Measurements from ENCODE around the gene SLC66A2.

The SLC66A2 gene

DNA sequence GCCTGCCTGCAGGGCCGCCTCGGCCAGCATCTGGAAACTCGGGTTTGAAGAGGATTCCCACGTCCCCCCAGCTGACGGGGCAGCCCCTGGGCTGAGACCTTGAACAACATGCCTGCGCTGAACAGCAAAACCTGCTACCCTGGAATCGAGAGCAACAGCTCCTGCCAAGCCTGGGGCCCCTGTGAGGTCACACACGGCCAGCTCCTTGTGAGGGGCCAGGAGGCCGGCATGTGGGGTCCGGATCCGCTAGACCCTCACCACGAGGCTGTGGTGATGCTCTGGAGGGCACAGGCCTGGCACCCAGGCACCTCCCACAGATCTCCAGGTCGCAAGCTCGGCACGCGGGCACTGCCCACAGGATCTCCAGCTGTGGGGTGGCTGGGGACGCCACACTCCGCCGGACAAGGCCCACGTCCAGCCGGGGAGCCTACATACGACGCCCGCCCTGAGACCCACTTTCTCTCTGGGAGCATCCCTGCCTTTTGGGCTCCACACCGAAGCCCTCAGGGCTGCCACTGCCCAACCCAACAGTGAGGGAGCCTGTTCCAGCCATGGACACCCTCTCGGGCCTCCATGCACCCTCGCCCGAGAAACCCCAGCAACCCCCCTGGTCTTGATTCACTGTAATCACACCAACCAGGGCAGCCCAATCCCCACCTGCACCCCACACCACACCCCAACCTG is 34.1 kb downstream of the SLC66A2 start:
- no peak for DNase-seq

DNA sequence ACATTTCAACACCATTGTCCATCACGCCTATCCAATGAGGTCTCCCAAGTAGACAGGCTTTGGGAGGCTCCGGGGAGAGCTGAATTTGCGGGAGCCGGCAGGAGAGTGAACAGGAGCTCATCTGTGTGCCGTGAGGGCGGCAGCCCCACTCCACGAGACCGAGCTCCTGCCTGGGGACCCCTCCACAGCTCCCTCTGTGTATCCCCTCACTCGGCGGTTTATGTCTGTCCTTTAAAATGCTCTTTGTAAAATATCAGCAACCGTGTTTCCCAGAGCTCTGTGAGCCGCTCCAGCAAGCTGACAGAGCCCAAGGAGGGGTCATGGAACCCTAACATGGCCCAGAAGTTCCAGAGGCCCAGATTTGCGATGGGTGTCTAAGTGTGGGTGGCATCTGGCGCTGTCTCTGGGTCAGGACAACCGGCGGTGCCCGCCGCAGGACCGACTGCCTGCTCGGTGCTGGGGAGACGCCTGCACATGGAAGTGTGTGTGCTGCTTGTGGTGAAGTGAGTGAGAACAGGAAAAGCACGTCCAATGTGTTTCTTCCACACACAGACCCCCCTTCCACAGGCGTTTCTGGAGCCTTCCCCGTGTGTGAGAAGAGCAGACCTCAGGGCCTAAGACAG is 34.8 kb downstream of the SLC66A2 start:
- no peak for DNase-seq

DNA sequence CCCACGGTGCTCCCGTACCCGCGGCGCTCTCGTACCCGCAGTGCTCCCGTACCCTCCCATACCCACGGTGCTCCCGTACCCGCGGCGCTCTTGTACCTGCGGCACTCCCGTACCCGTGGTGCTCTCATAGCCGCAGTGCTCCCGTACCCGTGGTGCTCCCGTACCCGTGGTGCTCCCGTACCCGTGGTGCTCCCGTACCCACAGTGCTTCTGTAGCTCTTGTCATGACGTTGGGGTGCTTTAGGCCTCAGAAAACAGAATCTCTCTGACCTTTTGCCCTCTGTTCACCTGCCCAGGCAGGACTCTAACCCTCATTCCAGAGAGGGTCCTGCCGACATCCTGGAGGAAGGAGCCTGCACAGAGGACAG is 35.3 kb downstream of the SLC66A2 start:
- DNase-seq, result no peak

DNA sequence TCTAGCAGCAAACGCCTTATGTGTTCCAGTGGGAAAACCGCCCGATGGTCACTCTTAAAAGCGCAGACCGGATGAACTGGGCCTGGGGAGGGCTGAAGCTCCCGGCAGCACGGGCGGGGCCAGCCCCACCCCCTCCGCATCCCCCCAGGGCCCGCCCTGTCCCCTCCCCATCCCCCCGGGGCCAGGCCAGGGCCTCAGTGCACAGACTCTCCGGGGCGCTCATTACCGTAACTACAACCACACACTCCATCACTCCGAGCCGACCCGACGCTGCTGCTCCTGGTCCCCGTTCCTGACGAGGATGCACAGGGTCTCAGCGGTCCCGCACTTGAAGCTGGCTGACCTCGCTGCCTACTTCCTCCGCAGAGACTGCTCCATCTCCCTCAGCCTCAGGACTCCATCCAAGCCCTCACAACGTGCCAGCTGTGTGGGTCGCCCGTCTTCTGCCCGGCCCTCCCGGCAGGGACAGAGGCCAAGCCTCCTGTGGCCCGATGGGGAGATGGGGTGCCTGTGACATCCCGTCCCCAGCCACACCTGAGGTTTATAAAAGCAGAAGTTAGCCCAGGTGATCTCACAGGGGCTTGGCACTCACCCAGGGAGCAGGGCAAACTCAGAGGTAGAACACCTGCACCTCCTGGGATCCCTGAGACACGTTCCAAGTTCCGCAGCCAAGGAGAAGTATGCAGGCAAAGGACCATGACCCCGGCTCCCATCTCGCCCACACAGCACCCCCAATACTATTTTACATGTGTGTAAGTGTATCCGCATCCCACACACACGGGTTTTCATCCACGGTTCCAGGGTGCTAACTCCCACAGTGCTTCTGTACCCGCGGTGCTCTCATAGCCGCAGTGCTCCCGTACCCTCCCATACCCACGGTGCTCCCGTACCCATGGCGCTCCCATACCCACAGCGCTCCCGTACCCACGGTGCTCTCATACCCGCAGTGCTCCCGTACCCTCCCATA is 36.0 kb downstream of the SLC66A2 start:
- no peak for DNase-seq

DNA sequence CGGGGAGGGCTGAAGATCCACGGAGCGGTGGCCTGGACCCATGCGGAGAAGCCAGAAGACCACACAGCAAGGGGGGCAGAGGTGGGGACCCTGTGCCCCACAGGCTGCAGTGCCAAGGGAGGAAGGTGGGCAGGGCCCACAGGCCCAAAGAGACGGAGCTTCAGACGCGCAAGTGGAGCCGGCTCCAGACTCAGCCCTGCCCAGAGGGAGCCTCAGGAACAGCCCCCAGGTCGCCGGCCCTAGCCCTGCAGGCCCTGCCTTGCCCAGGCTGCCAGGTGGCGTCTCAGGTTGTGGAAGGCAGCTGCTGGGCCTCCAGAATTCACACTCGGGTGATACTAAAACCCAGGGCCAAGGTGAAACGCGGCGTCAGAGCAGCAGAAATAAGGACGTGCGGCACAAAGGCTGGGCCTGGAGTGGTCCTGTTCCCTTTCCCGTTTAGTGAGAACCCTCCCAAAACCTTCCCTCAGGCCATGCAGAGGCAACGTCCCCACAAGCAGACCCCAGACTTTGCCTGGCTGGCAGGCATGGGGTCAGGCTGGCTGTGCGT is 36.8 kb downstream of the SLC66A2 start:
- no peak for DNase-seq

DNA sequence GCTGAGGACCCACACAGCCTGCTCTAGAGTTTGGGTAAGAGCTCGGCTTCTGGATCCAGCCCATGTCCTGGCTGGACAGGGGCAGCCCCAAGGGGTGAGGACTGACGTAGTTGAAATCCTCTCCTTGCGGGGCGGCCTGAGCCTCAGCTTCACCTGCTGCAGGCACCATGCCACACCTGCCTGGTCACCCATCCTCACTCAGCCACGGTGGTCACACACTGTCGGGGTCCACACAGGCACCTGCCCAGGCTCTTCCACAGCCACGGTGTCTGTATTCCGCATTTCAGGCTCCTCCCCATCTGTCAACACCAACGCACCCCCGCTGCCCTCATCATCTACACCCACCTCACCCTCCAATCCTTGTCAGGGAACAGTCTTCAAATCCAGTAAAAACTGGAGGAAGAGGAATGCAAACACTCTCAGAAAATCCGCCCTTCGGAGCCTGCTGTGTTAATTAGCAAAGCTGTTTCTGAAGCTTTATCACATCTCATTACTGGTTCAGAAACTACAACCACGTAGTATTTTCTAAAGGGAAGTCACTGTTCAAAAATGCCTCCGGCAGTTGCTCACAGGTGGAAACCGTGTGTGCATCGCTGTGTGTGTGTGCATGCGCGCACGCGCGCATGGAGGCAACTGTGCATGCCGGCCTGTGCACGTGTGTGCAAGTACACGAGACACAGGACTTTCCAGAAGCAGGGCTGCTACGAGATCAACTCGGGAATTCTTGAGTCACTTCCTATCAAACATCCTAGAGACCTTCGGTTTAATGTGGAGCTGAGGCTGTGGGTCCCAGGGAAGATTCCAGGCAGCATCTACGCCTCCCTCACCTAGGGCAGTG is 38.2 kb downstream of the SLC66A2 start:
- DNase-seq, result no peak

DNA sequence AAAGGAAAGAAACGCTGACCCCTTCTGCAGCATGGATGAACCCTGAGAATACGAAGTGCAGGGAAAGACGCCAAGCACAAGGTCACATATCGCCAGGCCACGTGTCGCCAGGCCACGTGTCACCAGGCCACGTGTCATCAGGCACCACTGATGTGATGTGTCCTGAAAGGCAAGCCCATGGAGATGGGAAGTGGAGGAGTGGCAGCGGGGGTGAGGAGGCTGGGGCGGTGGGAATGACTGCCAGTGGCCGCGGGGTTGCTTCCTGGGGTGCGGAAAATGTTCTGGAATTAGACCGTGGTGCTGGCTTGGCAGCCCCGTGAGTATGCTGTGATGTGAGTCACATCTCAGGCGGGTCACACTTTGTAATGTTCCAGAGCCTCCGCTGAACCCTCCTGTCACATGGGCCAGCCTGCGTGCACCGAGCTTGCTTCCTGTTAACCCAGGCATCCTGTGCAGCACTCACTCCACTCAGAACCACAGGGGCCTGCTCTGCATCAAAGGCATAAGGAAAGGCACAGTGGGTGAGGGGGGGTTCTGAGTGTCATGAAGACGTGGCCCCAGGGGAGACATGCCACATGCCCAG is 39.0 kb downstream of the SLC66A2 start:
- no peak for DNase-seq

DNA sequence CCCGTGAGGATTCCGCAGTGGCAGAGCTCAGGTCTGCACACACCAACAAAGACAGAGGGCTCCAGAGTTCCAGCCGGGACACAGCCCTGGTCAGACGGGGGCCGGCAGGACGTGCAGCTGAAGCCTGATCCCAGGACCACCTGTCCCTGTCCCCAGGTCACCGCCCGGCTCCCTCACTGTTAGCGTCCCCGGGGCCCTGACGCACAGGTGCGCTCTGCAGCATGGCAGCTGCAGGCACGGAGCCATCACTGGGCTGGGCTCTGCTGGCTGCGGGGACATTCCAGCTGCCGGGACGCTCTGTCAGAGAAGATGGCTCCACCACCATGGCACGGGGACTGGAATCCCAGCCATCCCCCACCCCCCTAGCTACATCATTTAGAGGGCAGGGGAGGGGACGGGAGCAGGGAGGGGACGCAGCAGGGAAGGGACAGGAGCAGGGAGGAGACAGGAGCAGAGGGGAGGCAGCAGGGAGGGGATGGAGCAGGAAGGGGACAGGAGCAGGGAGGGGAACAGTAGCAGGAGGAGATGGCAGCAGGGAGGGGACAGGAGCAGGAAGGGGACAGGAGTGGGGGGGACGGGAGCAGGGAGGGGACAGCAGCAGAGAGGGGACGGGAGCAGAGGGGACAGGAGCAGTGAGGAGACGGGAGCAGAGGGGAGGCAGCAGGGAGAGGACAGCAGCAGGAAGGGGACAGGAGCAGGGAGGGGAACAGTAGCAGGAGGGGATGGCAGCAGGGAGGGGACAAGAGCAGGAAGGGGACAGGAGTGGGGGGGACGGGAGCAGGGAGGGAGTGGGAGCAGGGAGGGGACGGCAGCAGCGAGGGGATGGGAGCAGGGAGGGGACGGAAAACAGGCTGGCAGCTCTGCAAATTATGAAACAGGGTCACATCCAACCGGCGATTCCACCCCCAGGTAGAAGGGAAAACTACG is 39.8 kb downstream of the SLC66A2 start:
- no peak for DNase-seq

DNA sequence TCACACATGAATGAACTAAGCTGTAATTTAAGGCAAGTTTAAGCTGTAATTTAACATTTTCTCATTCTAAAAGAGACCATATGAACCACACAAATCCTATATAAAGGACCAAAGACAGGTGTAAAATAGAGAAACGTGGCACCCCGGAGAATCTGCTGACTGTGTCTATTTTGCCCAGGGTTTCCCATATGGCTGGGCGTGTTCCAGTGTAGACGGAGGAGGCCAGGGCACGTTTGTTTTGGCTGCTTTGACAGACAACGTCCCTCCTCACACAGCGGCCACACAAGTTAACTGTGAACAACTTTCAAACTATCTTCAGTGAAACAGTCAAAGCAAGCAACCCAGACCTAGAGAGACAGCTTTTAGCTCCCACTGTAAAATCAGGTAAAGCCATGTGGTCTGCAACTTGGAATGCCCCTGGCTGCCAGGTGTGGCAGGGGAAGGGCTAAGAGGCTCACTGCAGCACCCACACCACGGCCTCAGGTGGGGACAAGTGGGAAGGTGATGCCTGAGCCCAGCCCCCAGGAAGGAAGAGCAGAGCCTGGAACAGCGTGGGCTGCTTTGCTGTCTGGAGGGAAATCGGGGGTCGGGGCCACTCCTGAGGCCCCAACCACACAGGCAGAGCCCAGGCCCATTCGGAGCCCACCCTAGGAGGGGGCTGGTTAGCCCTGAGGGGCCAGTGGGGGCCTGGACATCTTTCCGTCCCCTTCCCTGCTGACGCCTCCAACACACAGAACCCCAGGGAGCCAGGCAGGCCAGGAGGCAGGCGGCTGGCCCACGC is 40.7 kb downstream of the SLC66A2 start:
- no peak for DNase-seq

DNA sequence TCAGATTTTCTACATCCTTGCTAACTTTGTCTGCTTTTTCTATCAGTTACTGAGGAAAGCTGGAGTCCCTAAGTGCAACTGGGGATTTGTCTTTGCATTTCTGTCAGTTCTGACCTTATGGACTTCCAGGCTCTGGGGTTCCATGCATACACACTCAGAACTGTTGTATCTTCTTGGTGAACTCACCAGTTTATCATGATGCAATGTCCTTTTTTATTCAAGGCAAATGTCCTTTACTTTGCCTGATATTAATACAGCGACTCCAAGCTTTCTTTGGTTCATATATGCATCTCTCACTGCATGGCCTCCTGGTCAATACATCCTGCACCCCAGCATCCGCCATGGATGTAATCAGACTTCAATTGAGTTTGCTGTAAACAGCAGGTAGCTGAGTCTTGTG is 44.7 kb downstream of the SLC66A2 start:
- no peak for DNase-seq

DNA sequence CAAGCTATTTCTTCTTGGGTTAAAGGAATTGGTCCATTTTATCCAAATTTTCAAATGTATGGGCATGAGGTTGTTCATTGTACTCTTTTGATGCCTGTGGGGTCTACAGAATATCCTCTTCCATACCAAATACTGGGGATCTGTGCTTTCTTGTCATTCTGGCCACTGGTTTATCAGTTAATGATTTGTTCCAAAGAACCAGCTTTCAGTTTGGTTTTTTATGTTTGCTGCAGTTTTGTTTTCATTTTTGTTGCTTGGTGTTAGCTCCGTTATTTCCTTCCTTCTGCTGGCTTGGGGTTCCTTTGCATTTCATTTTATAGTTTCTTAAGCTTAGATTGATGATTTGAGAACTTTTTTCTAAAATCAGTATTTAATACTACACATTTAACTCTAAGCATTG is 45.5 kb downstream of the SLC66A2 start:
- DNase-seq, result no peak

DNA sequence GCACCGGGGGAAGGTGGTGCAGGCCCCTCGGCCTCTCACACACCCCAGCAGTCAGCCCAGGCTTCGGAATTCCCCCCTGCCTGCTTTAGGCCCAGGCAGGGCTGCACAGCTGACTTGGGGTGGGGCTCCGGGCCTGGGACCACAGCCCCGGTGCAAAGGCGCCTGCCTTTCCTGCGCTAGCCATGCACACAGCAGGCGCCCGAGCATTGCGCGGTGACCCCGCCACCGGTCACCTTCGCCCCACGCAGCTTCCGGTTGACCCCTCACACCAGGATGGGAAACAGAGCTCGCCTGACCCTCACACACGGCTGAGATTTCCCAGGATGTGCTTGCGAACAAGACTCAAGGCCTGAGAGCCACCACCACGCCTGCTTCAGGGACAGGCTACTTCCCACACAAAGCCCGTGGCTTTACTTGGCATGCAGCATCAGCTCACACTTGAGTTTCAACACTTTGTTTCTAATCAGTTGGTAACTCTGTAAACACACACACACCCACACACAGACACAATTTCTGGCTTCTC is 46.0 kb downstream of the SLC66A2 start:
- DNase-seq, result no peak

DNA sequence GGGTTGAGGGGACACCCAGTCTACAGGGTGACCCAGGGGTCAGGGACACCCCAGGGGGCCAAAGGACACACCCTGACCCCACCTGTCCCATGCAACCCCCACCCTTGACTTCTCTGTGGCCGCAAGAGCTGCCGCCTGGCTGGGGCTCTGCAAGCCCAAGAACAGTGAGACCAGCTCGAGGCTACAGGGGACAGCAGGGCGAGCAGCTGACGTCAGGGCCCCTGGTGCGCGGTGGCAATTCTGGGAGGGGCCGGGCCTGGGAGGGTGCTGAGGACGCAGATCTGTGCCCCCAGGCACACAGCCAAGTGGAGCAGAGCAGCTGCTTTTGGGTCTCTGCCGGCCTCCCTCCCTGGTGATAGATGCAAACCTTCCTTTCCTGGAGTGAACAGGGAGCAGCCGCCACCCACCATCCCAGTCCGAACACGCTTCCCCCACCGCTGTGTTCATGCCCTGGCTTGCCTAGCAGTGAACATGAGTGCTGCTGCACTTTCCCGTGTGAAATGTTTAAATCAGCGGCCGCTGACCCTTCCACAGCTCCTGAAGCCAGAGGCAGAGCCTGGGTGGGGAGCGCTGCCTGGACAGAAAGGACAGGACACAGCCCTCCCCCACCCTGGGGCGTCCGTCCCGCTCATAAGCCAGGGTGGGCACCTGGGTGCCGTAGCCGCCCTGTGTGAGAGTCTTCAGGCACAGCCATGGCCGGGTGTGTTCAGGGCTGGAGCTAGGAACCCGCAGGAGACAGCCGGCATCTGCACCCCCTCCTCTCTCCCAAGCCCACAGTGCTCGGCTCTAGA is 46.9 kb downstream of the SLC66A2 start:
- DNase-seq, result no peak

DNA sequence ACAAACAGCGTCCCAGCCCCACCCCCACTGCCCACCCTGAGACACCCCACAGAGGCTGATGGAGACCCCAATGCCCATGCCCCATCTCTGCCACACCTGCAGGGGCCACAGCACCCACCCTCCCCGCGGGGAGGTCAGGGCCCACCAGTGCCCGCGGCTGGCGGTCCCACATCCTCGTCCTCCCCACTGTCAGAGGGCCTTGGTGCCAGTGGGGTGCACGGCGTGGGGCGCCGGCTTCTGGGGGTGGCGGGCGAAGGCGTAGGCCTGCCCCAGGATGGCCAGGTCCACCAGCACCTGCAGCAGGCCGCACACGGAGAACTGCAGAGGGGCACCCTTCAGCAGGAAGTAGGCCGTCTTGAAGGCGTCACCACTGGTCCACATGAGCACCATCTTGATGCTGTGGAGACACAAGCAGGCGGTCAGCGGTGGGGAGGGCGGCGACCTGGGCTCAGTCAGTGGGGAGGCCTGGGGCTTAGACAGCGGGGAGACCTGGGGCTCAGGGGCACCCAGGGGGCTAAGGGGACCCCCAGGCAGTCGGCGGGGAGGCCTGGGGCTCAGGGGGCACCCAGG is 47.6 kb downstream of the SLC66A2 start:
- no peak for DNase-seq

DNA sequence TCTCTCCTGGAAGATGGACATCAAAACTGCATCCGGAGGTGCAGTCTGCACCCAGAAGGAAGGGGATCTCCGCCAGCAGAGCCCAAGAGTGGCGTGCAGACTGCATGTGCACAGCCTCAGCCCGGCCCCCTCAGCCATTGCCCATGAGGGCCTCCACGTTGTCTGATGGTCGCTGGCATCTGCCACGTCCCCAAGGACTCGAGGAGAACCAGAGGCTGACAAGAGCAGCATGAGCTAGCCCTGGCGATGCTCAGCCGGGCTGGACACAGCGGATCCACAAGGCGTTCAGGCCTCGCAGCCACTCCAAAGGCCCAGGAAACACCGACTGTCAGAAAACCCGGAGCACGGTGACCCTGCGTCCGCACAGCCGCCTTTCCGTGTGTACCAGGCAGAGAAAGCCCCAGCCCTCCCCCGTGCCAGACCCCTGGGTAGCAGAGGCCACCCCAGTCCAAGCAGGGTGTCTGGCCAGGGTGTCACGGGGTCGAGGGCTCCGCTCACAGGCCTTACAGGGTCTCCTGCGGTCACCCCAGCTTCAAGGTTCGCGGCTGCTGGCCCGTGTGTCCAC is 48.3 kb downstream of the SLC66A2 start:
- DNase-seq, result no peak

DNA sequence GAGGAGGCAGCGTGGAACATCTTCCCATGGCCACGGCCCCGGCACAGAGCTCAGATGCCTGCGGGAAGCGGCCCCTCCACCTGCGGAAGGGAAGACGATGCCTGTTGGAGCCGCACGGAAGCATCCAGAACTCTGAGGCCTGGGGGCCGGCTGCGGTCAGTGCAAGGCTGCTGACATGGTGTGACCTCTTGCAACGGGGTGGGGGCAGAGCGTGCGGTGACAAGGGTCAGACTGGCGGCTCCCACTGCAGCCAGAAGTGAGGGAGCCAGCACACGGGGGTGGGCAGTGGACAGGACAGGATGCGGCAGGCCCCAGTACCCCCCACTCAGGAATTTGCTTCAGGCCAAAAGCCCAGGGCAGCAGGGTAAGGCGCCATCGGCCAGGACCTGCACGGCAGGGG is 48.8 kb downstream of the SLC66A2 start:
- no peak for DNase-seq

DNA sequence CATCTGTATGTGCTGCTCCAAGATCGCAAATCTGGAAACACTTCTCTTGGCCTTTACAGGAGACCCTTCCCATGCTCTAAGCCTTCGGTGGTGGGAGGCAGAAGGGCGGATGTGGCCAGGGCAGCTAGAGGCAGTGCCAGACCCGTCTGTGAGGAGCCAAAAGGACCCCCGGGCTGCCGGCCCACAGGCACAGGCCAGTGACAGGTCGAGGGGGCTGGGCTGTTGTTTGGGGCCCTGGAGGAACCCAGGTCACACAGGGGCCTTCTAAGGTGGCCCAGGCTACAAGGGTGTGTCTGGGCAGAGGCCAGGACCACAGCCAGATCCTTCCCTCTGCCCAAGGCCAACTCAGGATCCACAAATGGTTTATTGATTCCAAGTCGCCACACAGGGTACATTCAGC is 49.4 kb downstream of the SLC66A2 start:
- DNase-seq, result no peak

DNA sequence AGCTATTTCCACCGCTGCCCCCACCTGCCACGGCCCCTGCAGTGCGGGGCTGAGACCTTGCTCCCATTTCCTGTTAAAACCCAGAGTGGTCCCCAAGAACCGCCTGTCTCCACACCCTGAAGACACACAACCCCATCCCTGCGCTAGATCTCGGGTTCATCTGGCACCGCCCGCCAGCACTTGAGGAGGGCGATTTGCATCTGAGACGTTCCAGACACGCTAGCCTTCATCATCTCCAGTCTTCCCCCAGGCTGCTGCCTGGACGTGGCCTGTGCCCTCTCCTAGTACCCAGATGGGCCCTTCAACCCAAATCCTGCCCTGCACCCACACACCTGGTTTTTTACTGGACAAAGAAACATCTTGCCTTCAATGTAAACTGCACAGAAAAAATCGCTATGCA is 49.8 kb downstream of the SLC66A2 start:
- no peak for DNase-seq

Data from NCI-H2107 (cell line).